HepG2 (cell line): ENCODE results near the gene STAT4. TPM values are rescaled to one million over a fixed set of nuclear protein-coding genes. Genes with fewer than 3 reads are reported as not detected.

ENCODE experiments used
- ATAC-seq: fragments of 200-7000 bp; cut with Tn5 transposase; 3 replicates; pipeline ENCODE4 v1.9.1; 2020; ENCODE audit warnings: mild to moderate bottlenecking, moderate library complexity
- BruUV-seq: library from RNA; stranded (reverse); fragments of 400-500 nt; replicated peaks from 2 replicates; lab custom pipeline; 2021; lab: Mats Ljungman, UMichigan
- CTCF ChIA-PET: fragments of 300-600 bp; formaldehyde crosslinking; extraction: SDS; loops from one replicate; lab custom pipeline; 2021; ENCODE audit warnings: low total read pairs, inconsistent platforms, low intra/inter-chr PET ratio; lab: Yijun Ruan, JAX
- POLR2A ChIA-PET: fragments of 350-600 bp; sonication (Branson Sonifier 250); formaldehyde crosslinking; loops from one replicate; lab custom pipeline; 2020; ENCODE audit warnings: antibody characterized with exemption, inconsistent platforms; lab: Yijun Ruan, JAX
- DNase-seq: peaks from one replicate; pipeline ENCODE4 v3.0.0-alpha.2; 2015; ENCODE audit warnings: low spot score
- FAIRE-seq: peaks from 3 replicates; lab custom pipeline; 2011; peaks lifted over from hg19 to GRCh38; lab: Jason Lieb, UNC
- H2AFZ ChIP-seq: one replicate; pipeline ENCODE4 v1.6.1; 2011; ENCODE audit warnings: low read length, inconsistent platforms
- H3K27ac ChIP-seq: fragments of 300-600 bp; 3 replicates; pipeline ENCODE4 v1.8.0; 2011; ENCODE audit warnings: mixed run types, mild to moderate bottlenecking, mixed read lengths, low read length, inconsistent platforms; ENCODE audit not compliant: insufficient read depth; ENCODE audit errors: extremely low read length
- H3K27me3 ChIP-seq, 2 experiments: fragments of 200-600 bp in 1 of 2; 2 replicates in 1 of 2; 3 replicates in 1 of 2; pipeline versions ENCODE4 v1.6.0 to v1.8.0; 2011; ENCODE audit warnings: low read length in 2 of 2, mild to moderate bottlenecking in 2 of 2, moderate library complexity in 2 of 2, inconsistent platforms in 1 of 2; ENCODE audit not compliant: insufficient read depth in 2 of 2, control insufficient read depth in 1 of 2
- H3K36me3 ChIP-seq, 2 experiments: fragments of 200-600 bp in 1 of 2; replicated peaks in 1 of 2; 2 replicates in 1 of 2; 3 replicates in 1 of 2; pipeline versions ENCODE4 v1.5.1 to v1.8.0; 2011; ENCODE audit warnings: low read length in 2 of 2, inconsistent platforms in 1 of 2; ENCODE audit not compliant: insufficient read depth in 2 of 2, control insufficient read depth in 1 of 2
- H3K4me1 ChIP-seq: 2 replicates; pipeline ENCODE4 v1.5.1; 2012; ENCODE audit warnings: low read length, inconsistent platforms; ENCODE audit not compliant: insufficient read depth
- H3K4me2 ChIP-seq: 2 replicates; pipeline ENCODE4 v1.6.0; 2011; ENCODE audit warnings: low read depth, low read length, inconsistent platforms
- H3K4me3 ChIP-seq, 3 experiments: fragments of 200-600 bp in 1 of 3; sonication (generic), shearing (Covaris generic) in 1 of 3; replicated peaks in 1 of 3; 2 replicates each; pipeline ENCODE4 v1.5.1; 2011 to 2016; ENCODE audit warnings: low read length in 3 of 3, inconsistent platforms in 2 of 3, low read depth in 2 of 3, mild to moderate bottlenecking in 2 of 3, control low read depth in 1 of 3, mixed read lengths in 1 of 3; ENCODE audit not compliant: insufficient read depth in 1 of 3
- H3K79me2 ChIP-seq: one replicate; pipeline ENCODE4 v1.6.1; 2011; ENCODE audit warnings: low read length, inconsistent platforms; ENCODE audit not compliant: insufficient read depth
- H3K9ac ChIP-seq: 2 replicates; pipeline ENCODE4 v1.6.0; 2011; ENCODE audit warnings: mild to moderate bottlenecking, low read depth, low read length, inconsistent platforms; ENCODE audit not compliant: insufficient read depth
- H3K9me3 ChIP-seq: 2 replicates; pipeline ENCODE4 v1.5.1; 2012; ENCODE audit warnings: mild to moderate bottlenecking, low read length
- H4K20me1 ChIP-seq: 2 replicates; pipeline ENCODE4 v1.6.0; 2011; ENCODE audit warnings: inconsistent platforms, mild to moderate bottlenecking, low read length, moderate library complexity; ENCODE audit not compliant: insufficient read depth
- AFF4 ChIP-seq: sonication (generic); formaldehyde crosslinking; IDR thresholded peaks from 2 replicates; pipeline ENCODE4 v1.4.0; 2020; ENCODE audit warnings: missing genetic modification reagents
- ASH2L ChIP-seq: fragments of 300-600, 200-600 bp; sonication (generic); IDR thresholded peaks from 2 replicates; pipeline ENCODE4 v1.7.0; 2017; ENCODE audit warnings: low read depth, mild to moderate bottlenecking, moderate library complexity, mixed read lengths, low read length; ENCODE audit not compliant: insufficient read length
- FLYWCH1 ChIP-seq: sonication (generic); formaldehyde crosslinking; IDR thresholded peaks from 2 replicates; pipeline ENCODE4 v1.8.1; 2023; ENCODE audit warnings: mild to moderate bottlenecking, missing genetic modification reagents
- FOXO1 ChIP-seq: sonication (generic); formaldehyde crosslinking; IDR thresholded peaks from 2 replicates; pipeline ENCODE4 v1.4.0; 2020; ENCODE audit warnings: missing genetic modification reagents
- NFE2L1 ChIP-seq: sonication (generic); formaldehyde crosslinking; IDR thresholded peaks from 2 replicates; pipeline ENCODE4 v1.4.0; 2020; ENCODE audit warnings: missing genetic modification reagents, mild to moderate bottlenecking, borderline replicate concordance
- PITX1 ChIP-seq: sonication (generic); formaldehyde crosslinking; IDR thresholded peaks from 2 replicates; pipeline ENCODE4 v1.5.1; 2020; ENCODE audit warnings: mild to moderate bottlenecking, missing genetic modification reagents
- SMC3 ChIP-seq: IDR thresholded peaks from 2 replicates; pipeline ENCODE4 v1.6.1; 2011; ENCODE audit warnings: low read length, improper control_type of control experiment
- TFDP2 ChIP-seq: sonication (generic); formaldehyde crosslinking; IDR thresholded peaks from 2 replicates; pipeline ENCODE4 v1.4.0; 2020; ENCODE audit warnings: missing genetic modification reagents
- ZBTB7A ChIP-seq: sonication (generic); formaldehyde crosslinking; IDR thresholded peaks from 2 replicates; pipeline ENCODE4 v1.8.0; 2022; ENCODE audit warnings: mild to moderate bottlenecking, missing genetic modification reagents
- ZNF275 ChIP-seq: sonication (generic); formaldehyde crosslinking; IDR thresholded peaks from 2 replicates; pipeline ENCODE4 v1.8.0; 2022; ENCODE audit warnings: missing genetic modification reagents, mild to moderate bottlenecking, inconsistent platforms, borderline replicate concordance
- ZNF331 ChIP-seq: sonication (generic); formaldehyde crosslinking; IDR thresholded peaks from 2 replicates; pipeline ENCODE4 v1.4.0; 2020; ENCODE audit warnings: missing genetic modification reagents
- ZNF691 ChIP-seq: sonication (generic); formaldehyde crosslinking; IDR thresholded peaks from 2 replicates; pipeline ENCODE4 v1.4.0; 2020; ENCODE audit warnings: missing genetic modification reagents, low read depth, mild to moderate bottlenecking, borderline replicate concordance
- WGBS: methylation state at CpG from one replicate; pipeline ENCODE4 v1.1.6; 2017; ENCODE audit warnings: low lambda C conversion rate; 5-methylcytosine and 5-hydroxymethylcytosine counted together
- in situ Hi-C: cut with HindIII; loops from 2 replicates; pipeline ENCODE4 v1.10.0; 2017; ENCODE audit warnings: low pct_unique_long_range_greater_than_20kb; ENCODE audit not compliant: extremely low pct_ligation_motif_present
- intact Hi-C: fragments of 100-400 bp; cut with micrococcal nuclease; formaldehyde crosslinking; loops from one replicate; pipeline ENCODE4 v1.10.0; 2022; ENCODE audit not compliant: unreplicated experiment
- polyA plus RNA-seq, 8 experiments: library from polyadenylated mRNA; depleted of rRNA in 3 of 8; stranded (reverse) in 7 of 8; unstranded in 1 of 8; fragments of >200 nt; fragmentation: Illumina TruSeq in 4 of 8; extraction: Trizol in 4 of 8; gene quantifications; 2 replicates each; pipeline versions ENCODE4 v1.2.1 to v1.2.3, GENCODE V29; 2011 to 2016; ENCODE audit warnings: low read depth in 4 of 8, missing spikeins in 1 of 8, mixed read lengths in 1 of 8; ENCODE audit not compliant: insufficient read depth in 1 of 8
- total RNA-seq, 5 experiments: library from RNA; depleted of rRNA; stranded (reverse); fragments of >200 nt; fragmentation: Illumina TruSeq; extraction: Trizol; gene quantifications; 2 replicates each; pipeline ENCODE4 v1.2.3, GENCODE V29; 2016; ENCODE audit warnings: low read depth in 1 of 5

Gene STAT4
- total and polyA plus RNA-seq, 2 of the 13 experiments (the other 11 are each of a cell fraction or from before 2014, with no cell fraction given): 0.37 TPM; not detected in 1

- no peak overlapping the region for H3K27ac ChIP-seq
- DNase-seq (no peak), ATAC-seq (no peak), FAIRE-seq (no peak)
- no peaks in the 10 kb centered on the region for H3K4me1 ChIP-seq
- no peaks in the 10 kb centered on the region for H3K79me2 ChIP-seq
- TF ChIP-seq ZNF331 (CRISPR knock-in tag) (no peak), ZBTB7A (CRISPR knock-in tag) (no peak), ZNF275 (CRISPR knock-in tag) (no peak), ZNF691 (CRISPR knock-in tag) (no peak)
- H3K36me3 ChIP-seq: peaks cover 25 to 96% of the 10 kb centered on the region in 2 experiments
- no peak overlapping the region for H3K4me2 ChIP-seq
- intact Hi-C loops: no loop called here
- no peaks in the 10 kb centered on the region for H3K9me3 ChIP-seq
- no peaks in the 10 kb centered on the region for H4K20me1 ChIP-seq
- CTCF ChIA-PET: no interaction called here
- 98% methylated on average over 6 of the region's 6 CpGs for WGBS
- no peak overlapping the region for H3K9ac ChIP-seq
- in situ Hi-C loops: no loop called here
- no peak overlapping the region for H2AFZ ChIP-seq
- POLR2A ChIA-PET: no interaction called here
- BruUV-seq: no TSS peak
- no peak overlapping the region for H3K4me3 ChIP-seq
- no peaks in the 10 kb centered on the region for H3K27me3 ChIP-seq
Measured at GRCh38 chr2:190990132-190990531, 160.7 kb downstream of the STAT4 start.

- Histone ChIP-seq H3K9ac (no peak overlapping the region), H3K27ac (no peak overlapping the region), H3K79me2 (no peaks in the 10 kb centered on the region), H3K4me3 (no peak overlapping the region), H3K9me3 (no peaks in the 10 kb centered on the region), H3K4me2 (no peak overlapping the region), H4K20me1 (no peaks in the 10 kb centered on the region), H3K4me1 (no peaks in the 10 kb centered on the region), H2AFZ (no peak overlapping the region), H3K36me3 (peaks cover 29 to 98% of the 10 kb centered on the region in 2 experiments), H3K27me3 (no peaks in the 10 kb centered on the region)
- intact Hi-C loops: loop anchor here (10.0 kb wide), 1 partner anchor 384 kb away; no protein-coding TSS in a partner anchor
- 96% methylated on average over 3 of the region's 3 CpGs for WGBS
- CTCF ChIA-PET: no interaction called here
- POLR2A ChIA-PET: no interaction called here
- DNase-seq (no peak), FAIRE-seq (no peak), ATAC-seq (no peak)
- BruUV-seq: no TSS peak
- in situ Hi-C loops: no loop called here
- no peak for TF ChIP-seq TFDP2
- no peak for TF ChIP-seq SMC3
- no peak for TF ChIP-seq NFE2L1 (CRISPR knock-in tag)
- no peak for TF ChIP-seq PITX1 (CRISPR knock-in tag)
- TF ChIP-seq ASH2L: no peak
- no peak for TF ChIP-seq FLYWCH1 (CRISPR knock-in tag)
- TF ChIP-seq FOXO1 (CRISPR knock-in tag): no peak
- TF ChIP-seq AFF4 (CRISPR knock-in tag): no peak
Measured at GRCh38 chr2:190988910-190989309, 161.9 kb downstream of the STAT4 start.
